IMR-90 (cell line): Measurements from ENCODE around the gene PTPRN2. TPM values are rescaled to one million over a fixed set of nuclear protein-coding genes. Genes with fewer than 3 reads are reported as not detected.

ENCODE experiments used
- ATAC-seq: fragments of 200-7000 bp; cut with Tn5 transposase; 2 replicates; pipeline ENCODE4 v1.9.1; 2020; ENCODE audit warnings: low read depth, mild to moderate bottlenecking, moderate library complexity
- BruUV-seq: library from RNA; stranded (reverse); fragments of 400-500 nt; replicated peaks from 2 replicates; lab custom pipeline; 2021; lab: Mats Ljungman, UMichigan
- CTCF ChIA-PET: fragments of 300-600 bp; formaldehyde crosslinking; extraction: SDS; loops from one replicate; lab custom pipeline; 2021; ENCODE audit warnings: antibody characterized with exemption; lab: Yijun Ruan, JAX
- POLR2A ChIA-PET: fragments of 300-600 bp; sonication (Branson Sonifier 250); formaldehyde crosslinking; loops from one replicate; lab custom pipeline; 2022; ENCODE audit warnings: antibody characterized with exemption; ENCODE audit not compliant: unreplicated experiment; lab: Charles Lee
- DNase-seq: peaks from one replicate; pipeline ENCODE4 v3.0.0; 2013
- H2AFZ ChIP-seq: replicated peaks from 2 replicates; pipeline ENCODE3; 2013; ENCODE audit warnings: low read length, mild to moderate bottlenecking; ENCODE audit not compliant: poor library complexity
- H2AK5ac ChIP-seq: 2 replicates; pipeline ENCODE4 v1.6.1; 2013; ENCODE audit warnings: low read depth, low read length, inconsistent platforms
- H2AK9ac ChIP-seq: replicated peaks from 2 replicates; pipeline ENCODE3; 2013; ENCODE audit warnings: mild to moderate bottlenecking, low read depth, low read length, moderate library complexity; ENCODE audit not compliant: poor library complexity
- H2BK120ac ChIP-seq: 2 replicates; pipeline ENCODE4 v1.6.1; 2013; ENCODE audit warnings: low read depth, low read length, inconsistent platforms
- H2BK15ac ChIP-seq: 3 replicates; pipeline ENCODE4 v1.6.1; 2013; ENCODE audit warnings: low read depth, low read length, inconsistent platforms
- H2BK20ac ChIP-seq: 2 replicates; pipeline ENCODE4 v1.6.1; 2013; ENCODE audit warnings: low read depth, mild to moderate bottlenecking, inconsistent platforms, low read length, moderate library complexity
- H2BK5ac ChIP-seq: 2 replicates; pipeline ENCODE4 v1.6.1; 2013; ENCODE audit warnings: mild to moderate bottlenecking, low read depth, low read length, inconsistent platforms; ENCODE audit not compliant: poor library complexity, severe bottlenecking
- H3K14ac ChIP-seq: replicated peaks from 2 replicates; pipeline ENCODE4 v1.6.1; 2013; ENCODE audit warnings: low read depth, low read length, inconsistent platforms
- H3K18ac ChIP-seq: 2 replicates; pipeline ENCODE4 v1.6.1; 2013; ENCODE audit warnings: low read depth, low read length, control low read depth
- H3K23ac ChIP-seq: 2 replicates; pipeline ENCODE4 v1.6.1; 2013; ENCODE audit warnings: low read depth, low read length, inconsistent platforms
- H3K27ac ChIP-seq: 2 replicates; pipeline ENCODE4 v1.5.1; 2013; ENCODE audit warnings: mild to moderate bottlenecking, control low read depth, low read length; ENCODE audit not compliant: insufficient read depth
- H3K27me3 ChIP-seq: 2 replicates; pipeline ENCODE4 v1.6.1; 2013; ENCODE audit warnings: low read length; ENCODE audit not compliant: control insufficient read depth, insufficient read depth
- H3K36me3 ChIP-seq: 2 replicates; pipeline ENCODE4 v1.6.1; 2013; ENCODE audit warnings: low read length, mixed read lengths; ENCODE audit not compliant: control insufficient read depth, insufficient read depth
- H3K4ac ChIP-seq: 2 replicates; pipeline ENCODE4 v1.6.1; 2013; ENCODE audit warnings: low read depth, low read length, inconsistent platforms
- H3K4me1 ChIP-seq: 2 replicates; pipeline ENCODE4 v1.6.1; 2013; ENCODE audit warnings: low read length, mixed read lengths; ENCODE audit not compliant: control insufficient read depth, insufficient read depth
- H3K4me2 ChIP-seq: 2 replicates; pipeline ENCODE4 v1.6.1; 2013; ENCODE audit warnings: low read depth, mild to moderate bottlenecking, control low read depth, low read length, moderate library complexity
- H3K4me3 ChIP-seq: 2 replicates; pipeline ENCODE4 v1.5.1; 2013; ENCODE audit warnings: low read depth, mild to moderate bottlenecking, control low read depth, low read length, moderate library complexity; ENCODE audit not compliant: insufficient read depth
- H3K56ac ChIP-seq: 2 replicates; pipeline ENCODE4 v1.6.1; 2013; ENCODE audit warnings: low read length, inconsistent platforms; ENCODE audit not compliant: insufficient read depth; ENCODE audit errors: extremely low read depth
- H3K79me1 ChIP-seq, 2 experiments: 2 replicates each; pipeline ENCODE4 v1.6.1; 2013; ENCODE audit warnings: low read length in 2 of 2, inconsistent platforms in 1 of 2, low read depth in 1 of 2
- H3K9ac ChIP-seq: 2 replicates; pipeline ENCODE4 v1.6.1; 2013; ENCODE audit warnings: low read depth, low read length, control low read depth
- H3K9me1 ChIP-seq: 2 replicates; pipeline ENCODE4 v1.6.1; 2013; ENCODE audit warnings: low read length, inconsistent platforms; ENCODE audit not compliant: insufficient read depth
- H3K9me3 ChIP-seq: 2 replicates; pipeline ENCODE4 v1.6.1; 2013; ENCODE audit warnings: low read length; ENCODE audit not compliant: control insufficient read depth, insufficient read depth
- H4K20me1 ChIP-seq: 2 replicates; pipeline ENCODE4 v1.6.1; 2013; ENCODE audit warnings: low read length, inconsistent platforms; ENCODE audit not compliant: insufficient read depth
- H4K5ac ChIP-seq: 2 replicates; pipeline ENCODE4 v1.6.1; 2013; ENCODE audit warnings: mild to moderate bottlenecking, low read depth, low read length, control low read depth
- H4K8ac ChIP-seq, 2 experiments: 2 replicates each; pipeline ENCODE4 v1.6.1; 2013; ENCODE audit warnings: low read depth in 2 of 2, low read length in 2 of 2, control low read depth in 1 of 2, inconsistent platforms in 1 of 2
- H4K91ac ChIP-seq: 2 replicates; pipeline ENCODE4 v1.6.1; 2013; ENCODE audit warnings: low read depth, low read length, inconsistent platforms; ENCODE audit not compliant: insufficient read depth
- BHLHE40 ChIP-seq: fragments of 150-350 bp; IDR thresholded peaks from 2 replicates; pipeline ENCODE4 v1.6.1; 2016; ENCODE audit warnings: mild to moderate bottlenecking, low read depth, low read length
- CEBPB ChIP-seq: IDR thresholded peaks from 2 replicates; pipeline ENCODE4 v1.6.1; 2012; ENCODE audit warnings: low read depth, low read length, improper control_type of control experiment
- CHD1 ChIP-seq: IDR thresholded peaks from 2 replicates; pipeline ENCODE4 v1.6.1; 2012; ENCODE audit warnings: low read depth, low read length, improper control_type of control experiment
- FOS ChIP-seq: fragments of 150-350 bp; IDR thresholded peaks from 2 replicates; pipeline ENCODE4 v1.6.1; 2016; ENCODE audit warnings: low read depth, low read length
- MAFK ChIP-seq: IDR thresholded peaks from 2 replicates; pipeline ENCODE4 v1.6.1; 2012; ENCODE audit warnings: low read depth, low read length, improper control_type of control experiment
- MAZ ChIP-seq: IDR thresholded peaks from 2 replicates; pipeline ENCODE4 v1.6.1; 2012; ENCODE audit warnings: low read depth, mild to moderate bottlenecking, low read length, improper control_type of control experiment, moderate library complexity, borderline replicate concordance
- MXI1 ChIP-seq: IDR thresholded peaks from 2 replicates; pipeline ENCODE4 v1.6.1; 2012; ENCODE audit warnings: low read depth, mild to moderate bottlenecking, low read length, moderate library complexity, borderline replicate concordance
- NFE2L2 ChIP-seq: fragments of 150-350 bp; IDR thresholded peaks from 2 replicates; pipeline ENCODE4 v1.6.1; 2016; ENCODE audit warnings: low read depth, mild to moderate bottlenecking, low read length
- POLR2A ChIP-seq: IDR thresholded peaks from 2 replicates; pipeline ENCODE4 v1.6.1; 2012; ENCODE audit warnings: mild to moderate bottlenecking, low read depth, low read length
- RCOR1 ChIP-seq: IDR thresholded peaks from 2 replicates; pipeline ENCODE4 v1.6.1; 2012; ENCODE audit warnings: mild to moderate bottlenecking, low read length, improper control_type of control experiment; ENCODE audit not compliant: insufficient replicate concordance
- RFX5 ChIP-seq: IDR thresholded peaks from 2 replicates; pipeline ENCODE4 v1.8.0; 2012; ENCODE audit warnings: low read depth, mild to moderate bottlenecking, low read length, moderate library complexity
- WGBS, 2 experiments: methylation state at CpG; one replicate each; pipeline versions ENCODE4 v1.1.5 to v1.1.7; 2013; ENCODE audit warnings: missing lambda C conversion rate in 2 of 2; ENCODE audit not compliant: insufficient read length in 1 of 2; ENCODE audit errors: extremely low coverage in 2 of 2; 5-methylcytosine and 5-hydroxymethylcytosine counted together
- dilution Hi-C: fragments of 300-500 bp; cut with HindIII; formaldehyde crosslinking; loops from one replicate; pipeline ENCODE4 v1.14.3; 2018; ENCODE audit warnings: low sequenced_read_pairs; ENCODE audit not compliant: unreplicated experiment
- in situ Hi-C: fragments of 300-500 bp; cut with MboI; formaldehyde crosslinking; loops from 3 replicates; pipeline ENCODE4 v1.14.3; 2019; ENCODE audit warnings: low sequenced_read_pairs, inconsistent platforms, mixed read lengths
- intact Hi-C: fragments of 100-400 bp; cut with micrococcal nuclease; formaldehyde crosslinking; loops from 2 replicates; pipeline ENCODE4 v1.10.0; 2022
- polyA plus RNA-seq, 3 experiments: library from polyadenylated mRNA; depleted of rRNA; stranded (reverse); fragments of >200 nt; gene quantifications; 2 replicates each; pipeline ENCODE4 v1.2.3, GENCODE V29; 2012; ENCODE audit warnings: low replicate concordance in 1 of 3
- total RNA-seq: library from RNA; depleted of rRNA; stranded (reverse); fragments of >200 nt; gene quantifications from 2 replicates; pipeline ENCODE4 v1.2.3, GENCODE V29; 2012
- TF ChIP-seq, protein P1 (sequence below): conservative IDR thresholded peaks from 2 replicates; pipeline ENCODE4 v1.5.1; 2012; ENCODE audit warnings: mild to moderate bottlenecking, low read depth, low read length, improper control_type of control experiment
- TF ChIP-seq, protein P2 (sequence below): fragments of 150-350 bp; IDR thresholded peaks from 2 replicates; pipeline ENCODE4 v1.6.1; 2016; ENCODE audit warnings: low read depth, mild to moderate bottlenecking, low read length, moderate library complexity, borderline replicate concordance
- TF ChIP-seq, protein P3 (sequence below): fragments of 150-350 bp; IDR thresholded peaks from 2 replicates; pipeline ENCODE4 v1.6.1; 2017; ENCODE audit warnings: mild to moderate bottlenecking, antibody characterized with exemption, low read length, low read depth

PTPRN2 gene
- total and polyA plus RNA-seq, 2 of the 4 experiments (the other 2 are of a cell fraction) = 0.03 TPM; not detected in 1

DNA sequence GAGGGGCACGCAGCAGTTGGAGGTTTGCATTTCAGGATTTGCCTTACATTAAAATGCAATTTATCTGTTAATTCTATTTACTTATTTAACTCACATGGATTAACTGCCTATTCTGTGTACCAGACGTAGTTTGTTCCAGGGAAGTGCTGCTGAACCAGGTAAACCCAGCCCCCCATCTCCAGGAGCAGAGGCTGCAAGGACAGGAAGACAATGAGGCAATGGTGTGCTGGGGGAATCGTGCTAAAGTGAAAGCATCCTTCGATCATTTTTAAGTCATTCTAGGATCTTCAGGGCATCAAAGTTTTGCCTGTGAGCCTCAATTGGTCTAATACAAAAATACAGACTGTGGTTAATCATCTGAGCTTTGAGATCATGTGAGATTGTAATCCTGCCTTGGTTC lies 1084.4 kb downstream of the PTPRN2 start:
- ChIA-PET POLR2A (no interaction called here), CTCF (no interaction called here)
- Histone ChIP-seq H3K4me1 (no peaks in the 10 kb centered on the region), H3K14ac (no peak overlapping the region), H2BK5ac (no peak overlapping the region), H3K9me1 (no peaks in the 10 kb centered on the region), H3K36me3 (no peaks in the 10 kb centered on the region), H3K56ac (no peak overlapping the region), H4K91ac (no peak overlapping the region), H2AK5ac (no peak overlapping the region), H3K23ac (no peak overlapping the region), H3K4me3 (no peak overlapping the region), H3K27me3 (no peaks in the 10 kb centered on the region), H2BK20ac (no peak overlapping the region), H3K4me2 (no peak overlapping the region), H4K5ac (no peak overlapping the region), H2BK15ac (no peak overlapping the region), H4K20me1 (no peaks in the 10 kb centered on the region), H4K8ac (no peak overlapping the region), H2BK120ac (no peak overlapping the region), H3K27ac (no peak overlapping the region), H3K18ac (no peak overlapping the region), H3K79me1 (no peaks in the 10 kb centered on the region), H3K9me3 (peaks cover 29% of the 10 kb centered on the region), H3K4ac (no peak overlapping the region), H2AFZ (no peak overlapping the region), H2AK9ac (no peak overlapping the region), H3K9ac (no peak overlapping the region)
- WGBS, 2 experiments = no CpG with 5 or more reads among the region's 4 CpGs
- in situ Hi-C loops (no loop called here), intact Hi-C loops (no loop called here), dilution Hi-C loops (no loop called here)
- BruUV-seq = no TSS peak
- DNase-seq (no peak), ATAC-seq (no peak)
- no peak for TF ChIP-seq FOS
- TF ChIP-seq CEBPB = no peak
- no peak for TF ChIP-seq CHD1
- TF ChIP-seq MAZ = no peak
- TF ChIP-seq RFX5 = no peak
- no peak for TF ChIP-seq RCOR1
- TF ChIP-seq, protein P1, sequence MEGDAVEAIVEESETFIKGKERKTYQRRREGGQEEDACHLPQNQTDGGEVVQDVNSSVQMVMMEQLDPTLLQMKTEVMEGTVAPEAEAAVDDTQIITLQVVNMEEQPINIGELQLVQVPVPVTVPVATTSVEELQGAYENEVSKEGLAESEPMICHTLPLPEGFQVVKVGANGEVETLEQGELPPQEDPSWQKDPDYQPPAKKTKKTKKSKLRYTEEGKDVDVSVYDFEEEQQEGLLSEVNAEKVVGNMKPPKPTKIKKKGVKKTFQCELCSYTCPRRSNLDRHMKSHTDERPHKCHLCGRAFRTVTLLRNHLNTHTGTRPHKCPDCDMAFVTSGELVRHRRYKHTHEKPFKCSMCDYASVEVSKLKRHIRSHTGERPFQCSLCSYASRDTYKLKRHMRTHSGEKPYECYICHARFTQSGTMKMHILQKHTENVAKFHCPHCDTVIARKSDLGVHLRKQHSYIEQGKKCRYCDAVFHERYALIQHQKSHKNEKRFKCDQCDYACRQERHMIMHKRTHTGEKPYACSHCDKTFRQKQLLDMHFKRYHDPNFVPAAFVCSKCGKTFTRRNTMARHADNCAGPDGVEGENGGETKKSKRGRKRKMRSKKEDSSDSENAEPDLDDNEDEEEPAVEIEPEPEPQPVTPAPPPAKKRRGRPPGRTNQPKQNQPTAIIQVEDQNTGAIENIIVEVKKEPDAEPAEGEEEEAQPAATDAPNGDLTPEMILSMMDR = no peak
- TF ChIP-seq, protein P2, sequence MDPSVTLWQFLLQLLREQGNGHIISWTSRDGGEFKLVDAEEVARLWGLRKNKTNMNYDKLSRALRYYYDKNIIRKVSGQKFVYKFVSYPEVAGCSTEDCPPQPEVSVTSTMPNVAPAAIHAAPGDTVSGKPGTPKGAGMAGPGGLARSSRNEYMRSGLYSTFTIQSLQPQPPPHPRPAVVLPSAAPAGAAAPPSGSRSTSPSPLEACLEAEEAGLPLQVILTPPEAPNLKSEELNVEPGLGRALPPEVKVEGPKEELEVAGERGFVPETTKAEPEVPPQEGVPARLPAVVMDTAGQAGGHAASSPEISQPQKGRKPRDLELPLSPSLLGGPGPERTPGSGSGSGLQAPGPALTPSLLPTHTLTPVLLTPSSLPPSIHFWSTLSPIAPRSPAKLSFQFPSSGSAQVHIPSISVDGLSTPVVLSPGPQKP = no peak
- TF ChIP-seq, protein P3, sequence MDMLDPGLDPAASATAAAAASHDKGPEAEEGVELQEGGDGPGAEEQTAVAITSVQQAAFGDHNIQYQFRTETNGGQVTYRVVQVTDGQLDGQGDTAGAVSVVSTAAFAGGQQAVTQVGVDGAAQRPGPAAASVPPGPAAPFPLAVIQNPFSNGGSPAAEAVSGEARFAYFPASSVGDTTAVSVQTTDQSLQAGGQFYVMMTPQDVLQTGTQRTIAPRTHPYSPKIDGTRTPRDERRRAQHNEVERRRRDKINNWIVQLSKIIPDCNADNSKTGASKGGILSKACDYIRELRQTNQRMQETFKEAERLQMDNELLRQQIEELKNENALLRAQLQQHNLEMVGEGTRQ = no peak
- TF ChIP-seq BHLHE40 = no peak
- TF ChIP-seq NFE2L2 = no peak
- TF ChIP-seq MAFK = no peak
- no peak for TF ChIP-seq MXI1
- TF ChIP-seq POLR2A = no peak
